NT2/D1 (cell line): ENCODE results near the gene NADSYN1.

Experiments
- DNase-seq: peaks from one replicate; pipeline ENCODE4 v3.0.0-alpha.2; 2011; ENCODE audit warnings: low read depth, low spot score
- H3K27me3 ChIP-seq: 2 replicates; pipeline ENCODE4 v1.6.0; 2011; ENCODE audit warnings: mild to moderate bottlenecking; ENCODE audit not compliant: insufficient read length, insufficient read depth
- H3K36me3 ChIP-seq: 2 replicates; pipeline ENCODE4 v1.6.1; 2011; ENCODE audit warnings: mild to moderate bottlenecking, low read length, mixed read lengths; ENCODE audit not compliant: insufficient read depth, insufficient read length
- H3K4me1 ChIP-seq: 2 replicates; pipeline ENCODE4 v1.5.1; 2011; ENCODE audit not compliant: insufficient read depth, insufficient read length
- H3K4me3 ChIP-seq: 2 replicates; pipeline ENCODE4 v1.5.1; 2011; ENCODE audit warnings: low read depth; ENCODE audit not compliant: insufficient read length
- H3K9ac ChIP-seq: 2 replicates; pipeline ENCODE4 v1.6.0; 2011; ENCODE audit warnings: low read depth; ENCODE audit not compliant: insufficient read length
- H3K9me3 ChIP-seq: 2 replicates; pipeline ENCODE4 v1.5.1; 2011; ENCODE audit warnings: mild to moderate bottlenecking, low read length; ENCODE audit not compliant: insufficient read depth
- SUZ12 ChIP-seq: IDR thresholded peaks from 2 replicates; pipeline ENCODE4 v1.6.1; 2011; ENCODE audit not compliant: insufficient read length, insufficient read depth; ENCODE audit errors: extremely low read depth
- YY1 ChIP-seq: IDR thresholded peaks from 2 replicates; pipeline ENCODE4 v1.6.1; 2011; ENCODE audit not compliant: insufficient read length, insufficient read depth
- ZNF274 ChIP-seq: IDR thresholded peaks from 2 replicates; pipeline ENCODE4 v1.6.1; 2011; ENCODE audit warnings: mild to moderate bottlenecking, low read depth, low read length

NADSYN1 gene

GRCh38 chr11:71485063-71485399 is 32.0 kb downstream of the NADSYN1 start:
- no peak for DNase-seq
- no peak for TF ChIP-seq ZNF274
- no peak for TF ChIP-seq SUZ12
- no peak for TF ChIP-seq YY1
- no peaks in the 10 kb centered on the region for H3K27me3 ChIP-seq
- H3K4me1 ChIP-seq, result peaks cover 2% of the 10 kb centered on the region
- H3K9me3 ChIP-seq, result no peaks in the 10 kb centered on the region
- H3K4me3 ChIP-seq, result no peak overlapping the region
- H3K36me3 ChIP-seq, result peaks cover 63% of the 10 kb centered on the region
- H3K9ac ChIP-seq, result no peak overlapping the region

- peaks cover 65% of the 10 kb centered on the region for H3K36me3 ChIP-seq
- H3K9ac ChIP-seq, result no peak overlapping the region
- DNase-seq, result no peak
- no peaks in the 10 kb centered on the region for H3K9me3 ChIP-seq
- no peak for TF ChIP-seq ZNF274
- TF ChIP-seq SUZ12, result no peak
- TF ChIP-seq YY1, result no peak
- no peak overlapping the region for H3K4me3 ChIP-seq
- peaks cover 2% of the 10 kb centered on the region for H3K4me1 ChIP-seq
- H3K27me3 ChIP-seq, result no peaks in the 10 kb centered on the region
These were observed 32.5 kb downstream of the NADSYN1 start for GRCh38 chr11:71485466-71485865.

DNA sequence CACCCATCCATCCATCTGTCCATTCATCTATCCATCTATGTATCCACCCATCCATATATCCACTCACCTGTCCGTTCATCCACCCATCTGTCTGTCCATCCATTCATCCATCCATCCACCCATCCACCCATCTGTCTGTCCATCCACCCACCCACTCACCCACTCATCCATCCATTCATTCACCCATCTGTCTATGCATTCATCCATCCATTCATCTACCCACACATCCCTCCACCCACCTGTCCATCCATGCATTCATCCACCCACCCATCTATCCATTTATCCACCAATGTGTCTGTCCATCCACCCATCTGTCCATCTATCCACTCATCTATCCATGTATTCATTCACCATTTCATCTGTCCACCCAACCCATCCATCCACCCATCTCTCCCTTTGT is 33.3 kb downstream of the NADSYN1 start:
- no peak for TF ChIP-seq SUZ12
- TF ChIP-seq YY1, result no peak
- TF ChIP-seq ZNF274, result no peak
- H3K4me3 ChIP-seq, result no peak overlapping the region
- H3K4me1 ChIP-seq, result no peaks in the 10 kb centered on the region
- H3K27me3 ChIP-seq, result no peaks in the 10 kb centered on the region
- H3K9ac ChIP-seq, result no peak overlapping the region
- no peak for DNase-seq
- peaks cover 66% of the 10 kb centered on the region for H3K36me3 ChIP-seq
- no peaks in the 10 kb centered on the region for H3K9me3 ChIP-seq

DNA sequence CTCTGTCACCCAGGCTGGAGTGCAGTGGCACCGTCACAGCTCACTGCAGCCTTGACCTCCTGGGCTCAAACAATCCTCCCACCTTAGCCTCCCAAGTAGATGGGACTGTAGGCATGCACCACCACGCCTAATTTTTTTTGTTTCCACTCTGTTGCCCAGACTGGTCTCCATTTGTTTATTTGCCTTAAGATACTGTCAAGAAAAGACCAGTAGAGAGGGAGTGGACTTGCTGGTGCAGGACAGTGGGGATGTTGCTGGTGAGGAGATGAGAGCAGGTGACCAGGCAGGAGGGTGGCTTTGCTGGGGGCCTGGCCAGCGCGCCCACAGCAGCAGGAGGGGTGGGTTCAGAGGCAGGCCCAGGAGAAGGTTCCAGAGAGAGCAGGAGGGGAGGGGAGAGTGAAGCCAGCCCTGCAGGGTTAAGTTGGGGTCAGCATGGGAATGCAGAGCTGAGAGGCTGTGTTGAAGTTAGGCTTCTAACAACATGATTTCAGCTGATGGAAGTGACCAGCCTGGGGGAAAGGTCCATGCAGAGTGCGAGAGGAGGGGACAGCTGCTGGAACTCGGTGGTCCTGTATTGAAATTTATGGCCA is 35.8 kb downstream of the NADSYN1 start:
- Histone ChIP-seq H3K4me3 (no peak overlapping the region), H3K27me3 (no peaks in the 10 kb centered on the region), H3K9ac (no peak overlapping the region), H3K36me3 (peaks cover 54% of the 10 kb centered on the region), H3K9me3 (no peaks in the 10 kb centered on the region), H3K4me1 (no peaks in the 10 kb centered on the region)
- no peak for DNase-seq
- TF ChIP-seq YY1 (no peak), SUZ12 (no peak), ZNF274 (no peak)

DNA sequence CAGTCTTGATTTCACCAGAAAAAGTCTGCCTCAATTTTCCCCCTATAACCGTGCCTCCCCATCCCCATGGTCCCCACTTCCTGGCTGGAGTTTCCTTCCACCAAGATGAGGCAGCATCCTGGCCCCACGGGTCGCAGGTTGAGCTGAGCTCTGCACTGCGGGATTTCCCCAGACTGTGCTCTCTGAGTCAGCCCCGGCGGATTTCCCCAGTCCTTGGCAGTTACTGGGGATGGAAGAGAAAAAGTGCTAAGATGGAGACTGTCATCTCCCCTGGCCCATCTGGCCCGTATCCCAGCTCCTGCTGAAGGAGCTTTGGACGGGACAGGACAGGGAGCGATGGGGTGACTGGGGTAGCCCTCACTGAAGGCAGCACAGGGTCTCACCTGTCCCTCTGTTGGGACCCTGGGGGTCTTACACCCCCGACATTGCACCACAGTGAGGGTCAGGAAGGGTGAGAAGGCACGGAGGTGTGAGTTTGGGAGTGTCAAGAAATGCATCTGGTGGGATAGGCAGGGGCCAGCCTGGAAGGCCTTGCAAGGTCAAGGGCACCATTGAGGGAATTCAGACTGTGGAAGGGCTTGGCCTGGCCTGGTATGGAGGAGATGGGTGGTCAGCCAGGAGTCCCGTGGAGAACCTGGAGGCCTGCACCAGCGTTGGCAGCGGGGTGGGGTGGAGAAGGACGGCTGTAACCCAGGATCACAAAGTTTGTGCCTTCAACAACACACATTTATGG is 36.5 kb downstream of the NADSYN1 start:
- H3K36me3 ChIP-seq, result peaks cover 49% of the 10 kb centered on the region
- no peak for DNase-seq
- no peaks in the 10 kb centered on the region for H3K4me1 ChIP-seq
- H3K9ac ChIP-seq, result no peak overlapping the region
- no peak for TF ChIP-seq ZNF274
- TF ChIP-seq SUZ12, result no peak
- TF ChIP-seq YY1, result no peak
- no peak overlapping the region for H3K4me3 ChIP-seq
- no peaks in the 10 kb centered on the region for H3K9me3 ChIP-seq
- no peaks in the 10 kb centered on the region for H3K27me3 ChIP-seq

DNA sequence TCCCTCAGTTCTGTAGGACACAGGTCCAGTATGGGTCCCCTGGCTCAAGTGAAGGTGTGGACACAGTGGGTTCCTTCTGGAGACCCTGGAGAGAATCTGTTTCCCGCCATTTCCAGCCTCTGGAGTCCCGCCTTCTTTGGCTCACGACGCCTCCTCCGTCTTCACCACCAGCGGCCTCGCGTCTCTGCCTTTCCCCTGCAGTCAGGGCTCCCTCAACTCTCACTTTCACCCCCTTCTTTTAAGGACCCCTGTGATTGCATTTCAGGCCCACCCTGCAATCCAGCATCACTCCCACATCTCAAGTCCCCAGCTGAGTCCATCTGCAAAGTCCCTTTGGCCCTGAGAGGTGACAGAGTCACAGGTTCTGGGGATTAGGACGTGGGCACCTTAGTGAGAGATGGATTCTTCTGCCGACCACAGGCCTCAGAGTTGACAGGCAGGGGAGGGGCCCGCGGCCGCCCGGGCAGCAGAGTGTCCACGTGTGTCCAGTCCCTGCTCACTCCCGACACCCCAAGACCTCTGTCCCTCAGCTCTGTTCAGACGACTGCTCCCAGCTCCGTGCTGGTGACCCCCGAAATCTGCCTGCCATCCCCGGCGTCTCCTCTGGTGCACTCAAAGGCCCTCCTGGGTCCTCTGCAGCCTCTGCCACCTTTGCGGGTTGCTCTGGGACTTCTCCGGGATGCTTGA is 37.2 kb downstream of the NADSYN1 start:
- H3K4me1 ChIP-seq, result no peaks in the 10 kb centered on the region
- no peak overlapping the region for H3K9ac ChIP-seq
- peaks cover 42% of the 10 kb centered on the region for H3K36me3 ChIP-seq
- TF ChIP-seq YY1 (no peak), SUZ12 (no peak), ZNF274 (no peak)
- H3K9me3 ChIP-seq, result no peaks in the 10 kb centered on the region
- no peaks in the 10 kb centered on the region for H3K27me3 ChIP-seq
- DNase-seq, result no peak
- H3K4me3 ChIP-seq, result no peak overlapping the region

- Histone ChIP-seq H3K4me3 (no peak overlapping the region), H3K27me3 (no peaks in the 10 kb centered on the region), H3K36me3 (peaks cover 42% of the 10 kb centered on the region), H3K9ac (no peak overlapping the region), H3K4me1 (no peaks in the 10 kb centered on the region), H3K9me3 (no peaks in the 10 kb centered on the region)
- TF ChIP-seq ZNF274 (no peak), YY1 (no peak), SUZ12 (no peak)
- no peak for DNase-seq
These were observed 37.9 kb downstream of the NADSYN1 start for GRCh38 chr11:71490731-71491390.
